C4-2B (cell line): ENCODE results near the gene RRAS.

Experiments used
- H3K27ac ChIP-seq: fragments of 450-650 bp; 2 replicates; pipeline ENCODE4 v1.5.1; 2017
- CTCF ChIP-seq: fragments of 450-650 bp; conservative IDR thresholded peaks from 2 replicates; pipeline ENCODE4 v1.5.1; 2017; ENCODE audit warnings: mild to moderate bottlenecking
- ZFX ChIP-seq: fragments of 450-650 bp; IDR thresholded peaks from 2 replicates; pipeline ENCODE4 v1.6.1; 2017

Gene RRAS

GRCh38 chr19:49616945-49617344, 23.0 kb downstream of the RRAS start:
- H3K27ac ChIP-seq = no peak overlapping the region
- no peak for TF ChIP-seq ZFX
- no peak for TF ChIP-seq CTCF

DNA sequence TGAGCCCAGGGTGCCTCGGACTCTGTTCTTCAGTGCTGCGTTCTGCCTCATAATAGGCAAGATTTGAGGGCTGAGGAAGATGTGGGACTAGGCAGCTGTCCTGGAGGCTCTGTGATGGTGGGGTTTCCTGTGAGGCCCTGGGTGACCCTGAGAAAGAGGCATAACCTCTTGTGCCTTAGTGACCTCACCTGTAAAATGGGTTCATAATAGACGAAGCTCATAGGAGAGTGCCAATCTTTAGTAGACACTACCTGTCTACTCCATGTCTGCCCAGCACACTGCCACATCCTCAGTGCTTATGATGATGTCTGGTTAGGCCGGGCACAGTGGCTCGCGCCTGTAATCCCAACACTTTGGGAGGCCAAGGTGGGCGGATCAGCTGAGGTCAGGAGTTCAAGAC, 23.4 kb downstream of the RRAS start:
- H3K27ac ChIP-seq = no peak overlapping the region
- TF ChIP-seq CTCF (no peak), ZFX (no peak)

DNA sequence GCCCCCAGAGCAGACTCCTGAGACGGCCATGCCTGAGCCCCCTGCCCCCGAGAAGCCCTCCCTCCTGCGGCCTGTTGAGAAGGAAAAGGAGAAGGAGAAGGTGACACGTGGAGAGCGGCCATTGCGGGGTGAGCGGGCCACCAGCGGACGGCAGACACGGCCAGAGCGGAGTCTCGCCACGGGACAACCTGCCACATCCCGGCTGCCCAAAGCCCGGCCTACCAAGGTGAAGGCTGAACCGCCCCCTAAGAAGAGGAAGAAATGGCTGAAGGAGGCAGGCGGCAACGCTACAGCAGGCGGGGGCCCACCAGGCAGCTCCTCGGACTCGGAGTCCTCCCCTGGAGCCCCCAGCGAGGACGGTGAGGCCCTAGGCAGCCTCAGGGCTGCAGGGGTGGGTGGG, 24.1 kb downstream of the RRAS start:
- TF ChIP-seq CTCF (no peak), ZFX (no peak)

DNA sequence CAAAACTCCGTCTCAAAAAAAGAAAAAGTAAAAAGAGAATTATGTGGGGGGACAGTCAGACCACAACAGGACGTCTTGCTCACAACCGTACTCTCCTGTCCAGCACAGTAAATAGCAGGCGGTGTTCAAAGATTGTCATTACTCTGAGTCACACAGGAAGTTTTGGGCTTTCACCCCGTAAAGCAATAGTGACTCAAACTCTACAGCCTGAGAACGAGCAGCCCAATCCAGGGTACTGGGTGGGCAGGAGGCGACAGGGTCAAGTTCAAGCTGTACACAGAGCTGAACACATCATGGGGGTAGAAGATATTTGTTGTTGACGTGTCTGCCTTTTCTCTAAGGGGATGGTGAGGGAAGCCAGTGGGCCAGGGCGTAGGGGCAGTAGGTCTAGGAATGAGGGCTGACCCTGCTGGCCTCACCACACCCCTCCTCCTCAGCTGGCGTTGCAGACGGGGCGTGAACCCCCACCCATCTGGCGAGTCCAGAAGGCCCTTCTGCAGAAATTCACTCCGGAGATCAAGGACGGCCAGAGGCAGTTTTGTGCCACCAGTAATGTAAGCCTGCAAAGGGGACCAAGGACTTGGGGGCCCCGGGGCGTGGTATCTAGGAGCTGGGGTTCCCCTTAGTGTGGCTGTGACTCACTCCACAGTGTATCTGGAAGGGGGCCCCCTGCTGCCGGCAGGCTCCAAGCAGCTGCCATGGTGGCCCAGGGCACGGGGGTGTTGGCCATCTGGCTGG, 25.7 kb downstream of the RRAS start:
- H3K27ac ChIP-seq = peak overlapping the region; percentile 32
- no peak for TF ChIP-seq ZFX
- no peak for TF ChIP-seq CTCF

More for the DNA sequence above, 24.1 kb downstream of the RRAS start:
- H3K27ac ChIP-seq = no peak overlapping the region

DNA sequence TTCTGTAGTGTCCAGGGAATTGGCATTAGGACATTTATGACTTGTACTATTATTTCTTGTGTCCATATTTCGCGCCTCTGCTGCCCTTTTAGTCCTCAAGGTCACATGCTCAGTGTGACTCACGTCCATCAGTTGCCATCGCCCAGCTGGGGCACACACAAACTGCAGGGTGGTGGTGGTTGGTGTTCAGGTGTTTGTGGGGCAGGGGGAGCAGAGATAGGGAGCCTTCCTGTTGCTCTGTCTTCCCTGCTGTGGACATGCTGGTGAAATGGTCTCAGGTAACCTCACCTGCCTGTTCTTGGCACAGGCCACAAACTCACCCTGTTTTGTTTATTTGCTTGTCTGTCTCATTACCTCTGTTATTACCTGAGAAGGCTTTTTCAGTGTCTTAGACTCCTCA, 26.6 kb downstream of the RRAS start:
- peak overlapping the region; percentile 32 for H3K27ac ChIP-seq
- no peak for TF ChIP-seq ZFX
- no peak for TF ChIP-seq CTCF

DNA sequence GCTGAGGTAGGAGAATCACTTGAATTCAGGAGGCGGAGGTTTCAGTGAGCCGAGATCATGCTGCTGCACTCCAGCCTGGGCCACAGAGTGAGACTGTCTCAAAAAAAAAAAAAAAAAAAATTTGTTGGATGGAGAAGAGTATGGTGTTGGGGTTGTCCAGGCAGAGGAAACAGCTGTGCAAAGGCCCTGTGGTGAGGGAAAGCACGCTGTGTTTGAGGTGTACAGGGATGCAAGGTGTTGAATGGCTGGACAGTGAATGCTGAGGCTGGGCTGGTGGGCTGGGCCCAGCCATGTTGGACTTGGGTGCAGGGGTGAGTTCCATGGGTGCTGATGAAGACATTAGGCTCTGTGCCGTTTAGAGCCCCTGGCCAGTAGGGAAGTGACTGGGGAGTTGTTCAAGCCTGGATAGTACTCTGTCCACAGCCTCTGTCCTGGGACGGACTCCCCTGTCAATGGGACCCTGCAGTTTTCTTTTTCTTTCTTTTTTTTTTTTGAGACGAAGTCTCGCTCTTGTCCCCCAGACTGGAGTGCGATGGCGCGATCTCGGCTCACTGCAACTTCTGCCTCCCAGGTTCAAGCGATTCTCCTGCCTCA, 30.3 kb downstream of the RRAS start:
- TF ChIP-seq CTCF = no peak
- H3K27ac ChIP-seq = no peak overlapping the region

- no peak for TF ChIP-seq CTCF
- TF ChIP-seq ZFX = no peak
These were observed 34.3 kb downstream of the RRAS start for GRCh38 chr19:49605605-49606004.

More at GRCh38 chr19:49605605-49606004, 34.3 kb downstream of the RRAS start:
- peak overlapping the region; percentile 0; the same call in 1 of the 2 replicates for H3K27ac ChIP-seq
